ENCODE measurements around the gene EPHA8. TPM values are rescaled to one million over a fixed set of nuclear protein-coding genes. Genes with fewer than 3 reads are reported as not detected.

The EPHA8 gene
- total and polyA plus RNA-seq, 12 donors = 0.11 to 10.1 (median 1.6) TPM; not detected in 2

GRCh38 chr1:22545141-22545540, 18.1 kb upstream of the EPHA8 start:
- Histone ChIP-seq H3K36me3 (replicated peaks in 1 of 2) (no peaks in the 10 kb centered on the region), H3K27me3 (no peaks in the 10 kb centered on the region), H3K9me3 (replicated peaks in 1 of 3) (no peaks in the 10 kb centered on the region), H3K4me3 (no peak overlapping the region), H3K27ac (no peak overlapping the region), H3K4me1 (replicated peaks in 1 of 2) (no peaks in the 10 kb centered on the region)
- WGBS, 4 donors = 56 to 61% (median 57%) methylated on average over 13 of the region's 13 CpGs
- no peak for DNase-seq
- TF ChIP-seq CTCF (IDR thresholded peaks at IDR 0.05) (no peak), POLR2A (IDR thresholded peaks at IDR 0.05) (no peak)
- intact Hi-C loops (cut with DNase I) = no loop called here

GRCh38 chr1:22547186-22547817, 16.0 kb upstream of the EPHA8 start:
- intact Hi-C loops (cut with DNase I) = no loop called here
- no peaks in the 10 kb centered on the region for H3K36me3 ChIP-seq (replicated peaks in 1 of 2)

GRCh38 chr1:22547818-22548462, 15.3 kb upstream of the EPHA8 start:
- Histone ChIP-seq H3K27ac (no peak overlapping the region), H3K27me3 (no peaks in the 10 kb centered on the region), H3K4me1 (replicated peaks in 1 of 2) (peaks cover 0 to 2% of the 10 kb centered on the region in 2 donors), H3K9me3 (replicated peaks in 1 of 3) (no peaks in the 10 kb centered on the region), H3K4me3 (no peak overlapping the region), H3K36me3 (replicated peaks in 1 of 2) (no peaks in the 10 kb centered on the region)
- TF ChIP-seq POLR2A (IDR thresholded peaks at IDR 0.05) = no peak
- TF ChIP-seq CTCF (IDR thresholded peaks at IDR 0.05) = no peak
- 44 to 50% (median 48%) methylated on average over 12 of the region's 12 CpGs for WGBS, 4 donors
- intact Hi-C loops (cut with DNase I) = no loop called here
- DNase-seq = no peak

More at GRCh38 chr1:22547186-22547817, 16.0 kb upstream of the EPHA8 start:
- Histone ChIP-seq H3K9me3 (replicated peaks in 1 of 3) (no peaks in the 10 kb centered on the region), H3K4me3 (no peak overlapping the region), H3K27me3 (no peaks in the 10 kb centered on the region), H3K4me1 (replicated peaks in 1 of 2) (no peaks in the 10 kb centered on the region), H3K27ac (no peak overlapping the region)
- DNase-seq = no peak
- WGBS, 4 donors = 67 to 74% (median 69%) methylated on average over 6 of the region's 6 CpGs
- TF ChIP-seq CTCF (IDR thresholded peaks at IDR 0.05) = no peak
- no peak for TF ChIP-seq POLR2A (IDR thresholded peaks at IDR 0.05)

- H3K4me3 ChIP-seq = no peak overlapping the region
- DNase-seq = no peak
- intact Hi-C loops (cut with DNase I) = no loop called here
- H3K36me3 ChIP-seq (replicated peaks in 1 of 2) = no peaks in the 10 kb centered on the region
- H3K9me3 ChIP-seq (replicated peaks in 1 of 3) = no peaks in the 10 kb centered on the region
- H3K27me3 ChIP-seq = no peaks in the 10 kb centered on the region
- peaks cover 0 to 10% of the 10 kb centered on the region in 2 donors for H3K4me1 ChIP-seq (replicated peaks in 1 of 2)
- H3K27ac ChIP-seq = no peak overlapping the region
- TF ChIP-seq POLR2A (IDR thresholded peaks at IDR 0.05) = no peak
- TF ChIP-seq CTCF (IDR thresholded peaks at IDR 0.05) = no peak
- 86 to 92% (median 87%) methylated on average over 2 to 11 of the region's 11 CpGs for WGBS, 4 donors
These were observed 13.3 kb upstream of the EPHA8 start for GRCh38 chr1:22550021-22550420.

Measured in adrenal gland (tissue), 12 donors.